Right lobe of liver (tissue), 6 donors: ENCODE results near the gene DCHS2. TPM values are rescaled to one million over a fixed set of nuclear protein-coding genes. Genes with fewer than 3 reads are reported as not detected.

Source experiments
- ATAC-seq, 4 donors: fragments of 200-7000 bp; cut with Tn5 transposase; one replicate each; pipeline ENCODE4 v1.9.1; 2020; ENCODE audit warnings: mild to moderate bottlenecking in 4 of 4, moderate library complexity in 4 of 4
- DNase-seq, 3 donors: peaks; one replicate each; pipeline ENCODE4 v3.0.0-alpha.2; 2020
- H3K27ac ChIP-seq, 3 donors: fragments of 200-600 bp; one replicate each; pipeline ENCODE4 v1.8.0; 2022
- H3K27me3 ChIP-seq, 2 donors: fragments of 200-600 bp; one replicate each; pipeline ENCODE4 v1.8.0; 2022
- H3K36me3 ChIP-seq, 4 donors: fragments of 200-600 bp; sonication (generic) in 1 of 4; one replicate each; pipeline versions ENCODE4 v1.5.1 to v1.8.0; 2017 to 2022; ENCODE audit warnings: control low read depth in 1 of 4
- H3K4me1 ChIP-seq, 4 donors: fragments of 200-600 bp; sonication (generic) in 1 of 4; one replicate each; pipeline versions ENCODE4 v1.5.1 to v1.8.0; 2017 to 2022; ENCODE audit warnings: control low read depth in 1 of 4
- H3K4me3 ChIP-seq, 3 donors: fragments of 200-600 bp; one replicate each; pipeline ENCODE4 v1.8.0; 2022
- H3K9me3 ChIP-seq, 4 donors: fragments of 200-600 bp; sonication (generic) in 1 of 4; one replicate each; pipeline versions ENCODE4 v1.5.1 to v1.8.0; 2017 to 2022; ENCODE audit warnings: control low read depth in 1 of 4
- CTCF ChIP-seq, 4 donors: fragments of 200-600 bp in 3 of 4; fragments of 450-650 bp in 1 of 4; IDR thresholded peaks; one replicate each; pipeline versions ENCODE4 v1.5.1 to v1.8.0; 2016 to 2022; ENCODE audit warnings: antibody characterized with exemption in 4 of 4, mild to moderate bottlenecking in 2 of 4
- POLR2A ChIP-seq: fragments of 450-650 bp; IDR thresholded peaks from one replicate; pipeline ENCODE4 v1.6.1; 2017; ENCODE audit warnings: antibody characterized with exemption, mild to moderate bottlenecking
- WGBS: methylation state at CpG from one replicate; pipeline ENCODE4 v1.1.6; 2018; ENCODE audit warnings: low coverage, low lambda C conversion rate; ENCODE audit not compliant: insufficient coverage; ENCODE audit errors: missing lambda C conversion rate; 5-methylcytosine and 5-hydroxymethylcytosine counted together
- intact Hi-C, 2 donors: fragments of 100-400 bp; cut with DNase I; formaldehyde crosslinking; loops; one replicate each; pipeline versions ENCODE4 v1.11.2 to v1.14.1; 2022
- total RNA-seq, 6 experiments: library from RNA; depleted of rRNA in 2 of 6; stranded (reverse); fragments of >200 nt in 2 of 6; fragmentation: NEBNext Ultra II Directional in 3 of 6; extraction: Animal tissue kit (Norgen Biotek cat#: 25700) in 3 of 6; gene quantifications; one replicate each; pipeline versions ENCODE4 v1.1.0 to v1.2.4, GENCODE V29; 2016 to 2023
- donor health status: DM: no; HTN: yes; CAD: no.
- donor health status: DM: no; HTN: no; CAD: no.
- donor health status: DM: no; HTN: no; CAD: no.
- donor health status: DM: no; HTN: yes; CAD: no.
- donor health status: DM: no; HTN: yes; CAD: no.

Gene DCHS2
- total RNA-seq, 6 experiments from 2014 or later = 0.07 to 0.37 (median 0.12) TPM; not detected in 1

DNA sequence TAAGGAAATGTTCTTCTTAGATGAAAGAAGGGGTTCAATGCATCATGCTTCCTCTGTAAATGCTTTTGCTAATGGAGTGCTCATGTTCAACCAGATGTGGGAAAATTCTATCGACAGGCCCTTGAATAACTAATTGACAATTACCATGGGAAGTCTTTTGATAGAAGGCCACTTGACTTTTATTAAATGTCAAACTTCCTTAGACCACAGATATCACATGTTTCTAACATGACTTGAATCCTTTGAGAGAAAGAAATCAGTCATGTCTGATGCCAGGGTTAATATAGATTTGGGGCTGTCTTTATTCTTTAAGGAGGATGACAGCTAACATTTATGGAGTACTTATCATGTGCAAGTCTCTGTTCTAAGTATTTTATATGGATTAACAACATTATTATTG lies 280.1 kb downstream of the DCHS2 start:
- ATAC-seq (no peak), DNase-seq (no peak)
- Histone ChIP-seq H3K27me3 (no peaks in the 10 kb centered on the region), H3K4me3 (no peak overlapping the region), H3K9me3 (no peaks in the 10 kb centered on the region), H3K36me3 (no peaks in the 10 kb centered on the region), H3K27ac (no peak overlapping the region), H3K4me1 (no peaks in the 10 kb centered on the region)
- intact Hi-C loops = no loop called here
- 93% methylated on average over 1 of the region's 1 CpG for WGBS
- TF ChIP-seq CTCF (IDR thresholded peaks at IDR 0.05) = no peak
- no peak for TF ChIP-seq POLR2A

- WGBS = 53% methylated on average over 4 of the region's 5 CpGs
- no peaks in the 10 kb centered on the region for H3K27me3 ChIP-seq
- ATAC-seq = no peak
Observed at GRCh38 chr4:154208424-154208823, 283.2 kb downstream of the DCHS2 start.

DNA sequence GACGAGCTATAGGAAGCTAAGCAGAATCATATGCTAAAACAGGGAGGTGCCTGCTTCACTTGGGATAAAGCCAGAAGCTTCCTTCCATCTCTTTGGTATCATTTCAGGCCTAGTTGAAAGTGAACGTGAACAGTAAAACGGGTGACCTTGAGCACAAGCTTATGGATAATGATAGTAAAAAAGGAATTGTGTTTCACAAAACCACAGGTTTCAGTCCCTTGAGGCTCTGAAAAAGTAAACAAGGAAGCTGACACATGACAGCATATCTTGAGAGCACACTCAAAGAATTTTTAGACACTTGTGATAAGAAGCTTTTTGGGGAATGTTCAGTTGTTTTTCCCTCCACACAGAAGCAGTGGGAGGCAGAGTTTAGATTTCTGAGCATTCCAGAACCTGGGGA lies 286.1 kb downstream of the DCHS2 start:
- WGBS = 36% methylated on average over 3 of the region's 3 CpGs
- Histone ChIP-seq H3K27me3 (no peaks in the 10 kb centered on the region), H3K9me3 (no peaks in the 10 kb centered on the region), H3K4me3 (no peak overlapping the region), H3K27ac (no peak overlapping the region), H3K36me3 (no peaks in the 10 kb centered on the region), H3K4me1 (no peaks in the 10 kb centered on the region)
- ATAC-seq = no peak
- intact Hi-C loops = no loop called here
- TF ChIP-seq POLR2A (no peak), CTCF (IDR thresholded peaks at IDR 0.05) (no peak)
- DNase-seq = no peak

More at GRCh38 chr4:154208424-154208823, 283.2 kb downstream of the DCHS2 start:
- Histone ChIP-seq H3K9me3 (no peaks in the 10 kb centered on the region), H3K27ac (no peak overlapping the region), H3K4me1 (no peaks in the 10 kb centered on the region), H3K36me3 (no peaks in the 10 kb centered on the region), H3K4me3 (no peak overlapping the region)
- DNase-seq = no peak
- intact Hi-C loops = no loop called here
- TF ChIP-seq CTCF (IDR thresholded peaks at IDR 0.05) (no peak), POLR2A (no peak)

DNA sequence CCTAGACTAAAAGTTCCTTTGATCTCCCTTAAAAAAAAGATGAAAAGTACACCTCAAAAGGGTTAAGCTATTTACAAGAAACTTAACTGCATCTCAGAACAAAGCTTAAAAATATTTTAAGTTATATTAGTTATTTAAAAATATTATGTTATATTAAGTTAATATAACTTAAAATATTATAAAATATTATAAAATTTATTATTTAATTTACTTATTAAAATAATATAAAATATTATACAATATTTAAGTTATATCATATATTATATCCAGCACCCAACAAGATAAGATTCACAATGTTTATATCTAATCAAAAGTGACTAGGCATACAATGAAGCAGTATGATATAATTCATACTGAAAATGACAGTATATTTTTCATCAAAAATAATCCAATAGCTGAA lies 296.9 kb downstream of the DCHS2 start:
- no peaks in the 10 kb centered on the region for H3K9me3 ChIP-seq
- peaks cover 0 to 2% of the 10 kb centered on the region in 2 donors for H3K27me3 ChIP-seq
- no peak overlapping the region for H3K4me3 ChIP-seq
- DNase-seq (no peak), ATAC-seq (no peak)
- intact Hi-C loops = no loop called here
- H3K4me1 ChIP-seq = no peaks in the 10 kb centered on the region
- no peak overlapping the region for H3K27ac ChIP-seq
- TF ChIP-seq POLR2A = no peak
- TF ChIP-seq CTCF (IDR thresholded peaks at IDR 0.05) = no peak
- H3K36me3 ChIP-seq = no peaks in the 10 kb centered on the region

GRCh38 chr4:154192585-154192984 lies 299.0 kb downstream of the DCHS2 start:
- Histone ChIP-seq H3K27me3 (peaks cover 0 to 2% of the 10 kb centered on the region in 2 donors), H3K27ac (no peak overlapping the region), H3K4me3 (no peak overlapping the region), H3K9me3 (no peaks in the 10 kb centered on the region), H3K36me3 (no peaks in the 10 kb centered on the region), H3K4me1 (no peaks in the 10 kb centered on the region)
- intact Hi-C loops = no loop called here
- TF ChIP-seq POLR2A (no peak), CTCF (IDR thresholded peaks at IDR 0.05) (no peak)
- 67% methylated on average over 8 of the region's 8 CpGs for WGBS
- no peak for DNase-seq
- no peak for ATAC-seq
